ENCODE results near the gene LIN7B.

GRCh38 chr19:49106648-49107135, 7.5 kb upstream of the LIN7B start:
- TF ChIP-seq CTCF (IDR thresholded peaks at IDR 0.05) = peak in 3 of 4 experiments; percentile 65 to 73 (median 70)
- no peak for TF ChIP-seq POLR2A (IDR thresholded peaks at IDR 0.05)
- TF ChIP-seq EP300 (IDR thresholded peaks at IDR 0.05) = no peak

All from gastroesophageal sphincter (tissue), 3 donors.